MM.1S (cell line): ENCODE data around the gene ITGB3.
A peak's percentile ranks its signal among the peaks of the same experiment; 100 is the strongest.

ENCODE experiments used
- DNase-seq: peaks from one replicate; pipeline ENCODE4 v3.0.0-alpha.2; 2015
- H2AFZ ChIP-seq: fragments of 300-600 bp; sonication (generic); 2 replicates; pipeline ENCODE4 v1.6.0; 2016; ENCODE audit warnings: antibody characterized with exemption, low read length
- H3F3A ChIP-seq: fragments of 300-600 bp; sonication (generic); 2 replicates; pipeline ENCODE4 v1.6.1; 2016; ENCODE audit warnings: mild to moderate bottlenecking, antibody characterized with exemption, low read length, moderate library complexity, mixed read lengths; ENCODE audit not compliant: insufficient read depth
- H3K27ac ChIP-seq: fragments of 300-600 bp; sonication (generic); 2 replicates; pipeline ENCODE4 v1.5.1; 2016; ENCODE audit warnings: mild to moderate bottlenecking, low read length
- H3K27me3 ChIP-seq: fragments of 300-600 bp; sonication (generic); replicated peaks from 2 replicates; pipeline ENCODE4 v1.6.0; 2016; ENCODE audit warnings: low read length; ENCODE audit not compliant: insufficient read depth
- H3K36me3 ChIP-seq: fragments of 300-600 bp; sonication (generic); replicated peaks from 2 replicates; pipeline ENCODE4 v1.6.1; 2016; ENCODE audit warnings: mild to moderate bottlenecking, low read length, mixed read lengths; ENCODE audit not compliant: insufficient read depth
- H3K4me1 ChIP-seq: fragments of 300-600 bp; sonication (generic); 2 replicates; pipeline ENCODE4 v1.6.1; 2016; ENCODE audit warnings: low read length, mixed read lengths
- H3K4me2 ChIP-seq: fragments of 300-600 bp; sonication (generic); 2 replicates; pipeline ENCODE4 v1.6.0; 2016; ENCODE audit warnings: low read depth, low read length
- H3K4me3 ChIP-seq: fragments of 300-600 bp; sonication (generic); 2 replicates; pipeline ENCODE4 v1.5.1; 2016; ENCODE audit warnings: low read length, mixed read lengths
- H3K79me2 ChIP-seq: fragments of 300-600 bp; sonication (generic); 2 replicates; pipeline ENCODE4 v1.6.1; 2016; ENCODE audit warnings: mixed run types, low read length, mixed read lengths
- H3K9ac ChIP-seq: fragments of 300-600 bp; sonication (generic); 2 replicates; pipeline ENCODE4 v1.6.1; 2016; ENCODE audit warnings: low read length, mixed read lengths
- H3K9me2 ChIP-seq: fragments of 300-600 bp; sonication (generic); replicated peaks from 2 replicates; pipeline ENCODE4 v1.6.1; 2016; ENCODE audit warnings: mild to moderate bottlenecking, low read length, mixed read lengths; ENCODE audit not compliant: insufficient read depth
- H3K9me3 ChIP-seq: fragments of 300-600 bp; sonication (generic); replicated peaks from 2 replicates; pipeline ENCODE4 v1.6.1; 2016; ENCODE audit warnings: mild to moderate bottlenecking, low read length, mixed read lengths; ENCODE audit not compliant: insufficient read depth
- H4K20me1 ChIP-seq: fragments of 300-600 bp; sonication (generic); 2 replicates; pipeline ENCODE4 v1.6.1; 2016; ENCODE audit warnings: mild to moderate bottlenecking, low read length, moderate library complexity, mixed read lengths; ENCODE audit not compliant: insufficient read depth
- CTCF ChIP-seq: fragments of 300-600 bp; sonication (generic); IDR thresholded peaks from 2 replicates; pipeline ENCODE4 v1.5.1; 2016; ENCODE audit warnings: antibody characterized with exemption, low read length, mixed read lengths
- EZH2 ChIP-seq: fragments of 300-600 bp; sonication (generic); optimal IDR thresholded peaks from 2 replicates; pipeline ENCODE3; 2017; ENCODE audit warnings: low read depth, mild to moderate bottlenecking, antibody characterized with exemption, low read length, mixed read lengths
- EZH2phosphoT487 ChIP-seq: fragments of 300-600 bp; sonication (generic); IDR thresholded peaks from 2 replicates; pipeline ENCODE4 v1.6.1; 2018; ENCODE audit warnings: antibody characterized with exemption, low read length

Gene ITGB3

DNA sequence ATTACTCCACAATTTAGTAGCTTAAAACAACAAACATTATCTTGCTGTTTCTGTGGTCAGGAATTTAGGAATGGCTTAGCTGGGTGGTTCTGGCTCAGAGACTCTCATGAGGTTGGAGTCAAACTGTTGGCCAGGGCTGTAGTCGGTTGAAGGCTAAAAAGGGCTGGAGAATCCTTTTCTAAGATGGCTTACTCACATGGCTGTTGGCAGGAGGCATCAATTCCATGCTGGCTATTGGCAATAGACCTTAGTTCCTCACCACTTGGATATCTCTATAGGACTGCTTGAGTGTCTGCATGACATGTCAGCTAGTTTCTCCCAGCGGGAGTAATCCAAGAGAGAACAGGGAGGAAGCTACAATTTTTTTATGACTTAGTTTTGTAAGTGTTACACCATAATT is 63.5 kb downstream of the ITGB3 start:
- no peaks in the 10 kb centered on the region for H3K9me3 ChIP-seq
- H3K9me2 ChIP-seq, result no peaks in the 10 kb centered on the region
- H3K27me3 ChIP-seq, result no peaks in the 10 kb centered on the region
- TF ChIP-seq CTCF, result no peak
- TF ChIP-seq EZH2, result no peak
- no peak for TF ChIP-seq EZH2phosphoT487
- H4K20me1 ChIP-seq, result no peaks in the 10 kb centered on the region
- no peaks in the 10 kb centered on the region for H3K79me2 ChIP-seq
- H3K36me3 ChIP-seq, result no peaks in the 10 kb centered on the region
- H3K4me3 ChIP-seq, result no peak overlapping the region
- H3K27ac ChIP-seq, result no peak overlapping the region
- no peak overlapping the region for H3K4me2 ChIP-seq
- no peaks in the 10 kb centered on the region; the same call in 1 of the 2 replicates for H3F3A ChIP-seq
- H2AFZ ChIP-seq, result no peak overlapping the region
- DNase-seq, result no peak
- peaks cover 17% of the 10 kb centered on the region for H3K4me1 ChIP-seq
- no peak overlapping the region for H3K9ac ChIP-seq

DNA sequence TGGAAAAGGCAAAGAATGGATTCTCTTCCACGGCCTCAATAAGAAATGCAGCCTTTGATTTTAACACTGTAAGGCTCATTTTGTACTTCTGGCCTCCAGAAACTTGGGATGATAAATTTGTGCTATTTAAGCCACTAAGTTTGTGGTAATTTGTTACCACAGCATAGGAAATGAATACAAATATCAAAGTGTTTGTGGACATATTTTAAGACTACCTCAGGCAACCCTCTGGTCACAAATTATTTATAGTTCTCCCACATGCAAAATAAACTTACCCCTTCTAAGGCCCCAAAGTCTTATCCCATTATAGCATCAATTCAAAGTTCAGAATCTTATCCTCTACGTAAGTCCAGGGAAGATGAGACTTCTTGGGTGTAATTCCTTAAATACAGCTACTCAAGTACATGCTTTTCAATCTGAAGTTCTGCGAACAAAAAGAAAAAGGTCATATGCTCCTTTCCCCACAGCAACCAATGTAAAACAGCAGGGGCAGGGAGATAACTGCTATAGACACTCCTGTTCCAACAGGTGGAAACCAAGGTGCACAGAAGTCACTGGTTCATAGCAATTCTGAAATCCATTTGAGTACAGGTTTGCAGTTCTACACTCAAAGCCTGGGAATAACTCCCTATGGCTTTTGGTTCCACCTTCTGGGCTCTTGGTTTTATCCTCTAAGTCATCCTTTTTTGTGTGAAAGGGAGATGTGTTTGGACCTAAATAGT is 64.7 kb downstream of the ITGB3 start:
- Histone ChIP-seq H4K20me1 (no peaks in the 10 kb centered on the region), H3K79me2 (no peaks in the 10 kb centered on the region), H3K9me2 (no peaks in the 10 kb centered on the region), H3K9me3 (no peaks in the 10 kb centered on the region), H3K27ac (no peak overlapping the region), H3K9ac (no peak overlapping the region), H3K4me2 (peak overlapping the region; percentile 11; the same call in 1 of the 2 replicates), H3K4me1 (peaks cover 17% of the 10 kb centered on the region), H3F3A (peaks cover 3% of the 10 kb centered on the region; the same call in 1 of the 2 replicates), H2AFZ (no peak overlapping the region), H3K36me3 (no peaks in the 10 kb centered on the region), H3K4me3 (no peak overlapping the region), H3K27me3 (no peaks in the 10 kb centered on the region)
- TF ChIP-seq EZH2, result no peak
- TF ChIP-seq EZH2phosphoT487, result no peak
- no peak for TF ChIP-seq CTCF
- DNase-seq, result no peak

DNA sequence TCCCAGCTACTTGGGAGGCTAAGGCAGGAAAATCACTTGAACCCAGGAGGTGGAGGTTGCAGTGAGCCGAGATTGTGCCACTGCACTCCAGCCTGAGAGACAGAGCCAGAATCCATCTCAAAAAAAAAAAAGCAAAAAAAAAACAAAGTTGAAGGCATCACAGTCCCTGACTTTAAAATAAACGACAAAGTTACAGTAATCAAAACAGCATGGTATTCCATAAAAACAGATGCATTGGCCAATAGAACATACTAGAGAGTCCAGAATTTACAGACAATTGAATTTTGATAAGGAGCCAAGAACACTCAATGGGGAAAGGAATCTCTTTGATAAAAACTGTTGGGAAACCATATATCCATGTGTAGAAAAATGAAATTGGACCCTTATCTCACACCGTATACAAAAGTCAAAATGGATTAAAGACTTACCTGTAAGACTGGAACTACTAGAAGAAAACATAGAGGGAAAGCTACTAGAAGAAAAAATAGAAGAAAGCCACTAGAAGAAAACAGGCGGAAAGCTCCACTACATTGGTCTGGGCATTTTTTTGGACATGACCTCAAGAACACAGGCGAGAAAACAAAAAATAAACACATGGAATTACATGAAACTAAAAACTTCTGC is 67.4 kb downstream of the ITGB3 start:
- no peaks in the 10 kb centered on the region for H3K36me3 ChIP-seq
- H3K4me2 ChIP-seq, result no peak overlapping the region
- H3K4me1 ChIP-seq, result peaks cover 17% of the 10 kb centered on the region
- no peak overlapping the region for H3K9ac ChIP-seq
- no peak overlapping the region for H3K4me3 ChIP-seq
- H3K79me2 ChIP-seq, result no peaks in the 10 kb centered on the region
- H3K9me3 ChIP-seq, result no peaks in the 10 kb centered on the region
- no peak overlapping the region for H2AFZ ChIP-seq
- H3F3A ChIP-seq, result 0 out of 2 replicates have a peak, but pooled peaks cover 5% of the 10 kb centered on the region
- H3K9me2 ChIP-seq, result no peaks in the 10 kb centered on the region
- no peaks in the 10 kb centered on the region for H3K27me3 ChIP-seq
- no peak for DNase-seq
- H3K27ac ChIP-seq, result no peak overlapping the region
- no peak for TF ChIP-seq EZH2phosphoT487
- TF ChIP-seq EZH2, result no peak
- no peak for TF ChIP-seq CTCF
- no peaks in the 10 kb centered on the region for H4K20me1 ChIP-seq
